HG02798 (cell line): ENCODE results near the gene KIF21A.

Experiments
- ATAC-seq: cut with Tn5 transposase; IDR thresholded peaks from one replicate; pipeline ENCODE4 v1.9.1; 2021; ENCODE audit warnings: mild to moderate bottlenecking; ENCODE audit not compliant: unreplicated experiment, poor library complexity

KIF21A gene

DNA sequence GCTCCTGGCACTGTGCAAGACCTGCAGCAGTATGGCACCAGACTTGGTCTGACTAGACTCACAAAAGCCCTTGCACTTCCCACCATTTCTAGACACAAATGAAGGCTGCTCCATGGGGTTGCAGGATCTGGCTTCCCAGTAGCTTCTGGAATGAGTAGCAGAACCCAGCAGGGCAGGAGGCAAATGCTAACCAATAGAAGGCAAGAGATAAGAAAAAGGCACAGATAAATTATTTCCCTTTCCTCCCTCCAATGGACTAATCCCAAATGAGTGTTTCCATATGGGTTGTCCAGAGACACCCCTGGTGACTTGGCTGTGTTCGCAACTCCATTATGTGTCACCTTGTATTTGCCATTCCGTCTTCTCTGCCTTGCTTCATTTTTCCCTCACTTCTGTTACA lies 49.7 kb downstream of the KIF21A start:
- no peak for ATAC-seq

DNA sequence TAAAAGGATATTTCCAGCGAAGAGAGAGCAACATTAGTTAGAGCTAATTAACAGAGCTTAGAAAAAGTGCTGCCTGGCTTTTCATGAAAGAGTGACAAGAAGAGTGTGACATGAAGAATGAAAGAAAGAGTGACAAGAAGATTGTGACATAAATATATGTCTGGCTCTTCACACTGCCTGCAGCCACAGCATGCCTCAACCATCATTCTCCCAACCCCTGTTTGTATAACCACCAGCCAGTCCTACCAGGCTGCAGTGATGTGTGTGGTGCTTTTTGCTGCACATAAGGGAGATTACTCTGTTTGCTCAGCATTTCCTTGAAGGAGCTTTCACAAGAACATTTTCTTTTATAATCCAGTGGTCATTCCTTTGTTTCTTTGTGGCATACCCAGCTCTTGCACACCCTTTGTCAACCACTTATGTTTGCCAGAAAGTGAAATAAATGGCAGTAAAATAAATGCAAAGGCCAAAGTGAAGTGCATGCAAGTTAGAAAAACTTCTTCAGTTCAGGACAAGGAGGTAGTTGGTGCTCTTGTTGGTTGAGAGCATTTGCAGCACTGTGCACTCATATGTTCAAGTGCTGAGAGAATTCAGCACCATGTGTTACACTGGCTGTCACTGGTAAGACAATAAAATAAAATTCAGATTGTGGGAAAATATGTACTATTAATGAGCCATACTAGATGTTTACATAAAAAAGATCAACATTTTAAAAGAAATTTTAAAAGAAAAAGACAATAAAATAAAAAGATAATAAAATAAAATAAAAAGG lies 50.6 kb downstream of the KIF21A start:
- no peak for ATAC-seq

DNA sequence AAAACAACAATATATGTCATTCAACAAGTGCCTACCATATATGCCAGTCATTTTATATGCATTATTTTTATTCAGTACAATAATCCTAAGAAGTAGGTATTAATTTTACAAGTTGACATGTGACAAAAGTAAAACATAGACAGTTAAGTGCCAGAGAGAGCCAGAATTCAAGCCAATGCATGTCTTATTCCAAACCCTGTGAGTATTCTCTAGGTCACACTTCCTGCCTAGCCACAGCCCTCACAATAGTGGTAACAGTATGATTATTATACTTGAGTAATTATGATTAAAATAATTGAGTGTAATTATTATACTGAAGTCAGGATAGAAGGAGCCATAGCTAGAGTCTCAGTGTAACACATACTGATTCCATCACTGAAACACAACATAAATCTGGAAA lies 52.2 kb downstream of the KIF21A start:
- ATAC-seq: no peak

DNA sequence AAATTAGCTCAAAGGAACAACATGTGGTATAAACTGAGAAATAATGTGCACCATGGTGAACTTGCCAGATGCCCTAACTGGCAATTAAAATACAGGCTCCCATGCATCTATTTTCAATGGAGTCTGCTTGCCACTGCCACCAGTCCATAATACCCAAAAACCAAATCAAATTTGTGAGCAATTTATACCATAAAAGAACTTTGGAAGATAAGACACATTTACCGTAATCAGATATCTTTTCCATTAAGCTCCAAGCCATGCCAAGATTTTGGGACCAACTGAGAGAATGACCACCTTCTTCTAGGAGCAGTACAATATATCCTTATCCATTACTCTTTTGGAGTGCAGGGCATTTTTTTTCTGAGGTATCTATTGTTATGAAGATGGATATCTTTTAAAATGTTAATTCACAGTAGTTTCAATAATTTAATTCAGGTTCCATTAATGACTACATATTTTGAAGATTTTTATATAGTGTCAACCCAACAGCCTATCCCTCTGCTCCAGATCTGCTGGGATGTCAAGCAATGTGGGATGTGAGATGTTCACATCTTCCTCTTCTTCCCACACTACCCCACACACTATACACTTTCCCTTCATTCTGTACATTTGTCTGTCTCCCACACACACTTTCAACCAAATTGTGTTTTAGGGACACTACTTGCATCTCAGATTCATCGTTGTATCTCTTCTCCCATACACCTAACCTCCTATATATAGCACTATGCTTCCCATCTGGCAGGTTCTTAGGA lies 53.3 kb downstream of the KIF21A start:
- ATAC-seq: no peak

DNA sequence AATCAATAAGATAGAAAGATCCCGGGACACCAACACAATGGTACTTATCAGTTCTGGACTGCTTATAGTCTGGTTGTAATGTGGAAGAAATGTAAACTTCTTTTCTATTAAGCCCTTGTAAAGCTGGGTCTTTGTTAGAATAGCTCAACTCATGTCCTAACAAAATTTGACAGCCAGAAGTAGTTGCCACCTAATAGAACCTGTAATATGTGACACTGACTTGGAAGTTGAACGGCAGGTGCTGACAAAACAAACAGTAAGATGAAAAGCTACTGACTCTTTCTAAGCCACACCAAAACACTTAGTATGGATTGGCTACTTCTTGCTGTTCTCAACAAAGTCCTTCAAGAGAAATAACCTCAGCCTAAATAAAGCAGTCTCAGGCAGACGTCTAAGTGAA lies 56.6 kb downstream of the KIF21A start:
- ATAC-seq: no peak

DNA sequence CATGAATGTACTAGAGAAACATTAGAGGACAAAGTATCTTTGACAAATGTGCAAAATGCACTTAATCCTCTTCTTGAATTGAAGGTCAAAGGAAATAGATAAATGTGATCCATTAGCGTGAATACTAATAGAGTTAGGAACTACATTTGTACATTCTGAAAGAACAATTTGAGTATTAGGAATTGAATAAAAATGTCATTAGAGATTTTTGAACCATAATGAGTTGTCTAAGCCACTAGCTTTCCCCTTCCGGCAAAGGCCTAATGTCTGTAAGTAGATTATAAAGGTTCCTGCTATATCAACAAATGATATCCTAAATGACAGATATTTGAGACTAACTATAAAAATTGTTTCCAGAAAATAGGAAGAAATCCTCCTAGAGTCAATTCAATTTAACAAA lies 59.8 kb downstream of the KIF21A start:
- no peak for ATAC-seq

DNA sequence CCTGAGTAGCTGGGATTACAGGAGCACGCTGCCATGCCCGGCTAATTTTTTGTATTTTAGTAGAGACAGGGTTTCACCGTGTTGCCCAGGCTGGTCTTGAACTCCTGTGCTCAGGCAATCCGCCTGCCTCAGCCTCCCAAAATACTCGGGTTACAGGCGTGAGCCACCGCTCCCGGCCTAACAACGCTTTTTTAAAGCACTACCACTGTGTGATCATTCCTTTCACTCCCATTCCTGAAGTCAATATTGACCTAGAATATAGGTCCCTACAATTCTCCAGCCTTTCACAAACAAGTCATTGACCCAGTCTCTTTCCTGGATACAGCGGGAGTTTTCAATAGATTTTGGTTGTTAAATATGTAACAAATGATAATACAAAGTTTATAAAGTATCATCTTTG lies 62.8 kb downstream of the KIF21A start:
- ATAC-seq: no peak

DNA sequence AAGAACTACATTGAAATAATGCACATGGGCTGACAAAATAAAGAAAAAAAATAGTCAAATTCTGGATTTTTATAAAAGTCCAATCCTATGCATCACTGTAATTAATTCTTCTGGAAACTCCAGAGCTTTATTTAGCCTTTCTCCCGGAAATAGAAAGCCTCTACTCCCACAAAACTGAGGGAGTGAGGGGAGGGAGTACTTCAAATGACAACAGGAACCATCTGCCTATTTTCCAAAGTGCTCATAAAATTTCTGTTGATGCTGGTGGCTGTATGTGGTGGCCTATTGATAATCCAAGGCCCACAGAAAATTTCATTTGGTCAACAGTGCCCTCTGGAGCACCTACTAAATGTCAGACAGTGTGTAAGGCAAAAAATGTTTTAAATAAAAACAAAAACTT lies 64.6 kb downstream of the KIF21A start:
- no peak for ATAC-seq

DNA sequence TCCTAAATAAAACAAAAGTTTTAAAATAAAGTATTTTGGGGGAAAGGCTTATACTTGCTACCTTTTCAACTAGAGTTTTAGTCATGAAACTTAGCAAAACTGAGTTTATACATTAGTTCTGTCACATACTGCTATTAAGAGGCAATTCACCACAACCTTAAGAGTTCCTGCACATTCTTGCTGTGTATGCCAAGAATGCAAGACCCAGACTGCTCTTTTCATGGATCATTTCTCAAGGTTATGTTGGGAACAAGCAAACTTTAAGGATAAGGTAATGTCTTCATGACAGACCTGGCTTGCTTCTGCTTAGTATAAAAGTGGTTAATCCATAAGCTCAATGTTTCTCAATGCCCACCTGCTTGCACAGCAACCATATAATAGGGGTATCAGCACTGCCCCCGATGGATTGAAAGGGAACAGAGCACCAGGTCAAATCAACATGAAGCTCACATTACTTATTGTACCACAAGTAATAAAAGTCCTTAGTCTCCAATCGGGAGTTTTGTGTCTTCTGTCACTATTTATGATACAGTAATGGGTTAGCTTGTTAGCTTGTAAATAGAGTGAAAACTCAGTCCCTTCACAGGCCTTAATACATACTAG lies 67.6 kb downstream of the KIF21A start:
- no peak for ATAC-seq

DNA sequence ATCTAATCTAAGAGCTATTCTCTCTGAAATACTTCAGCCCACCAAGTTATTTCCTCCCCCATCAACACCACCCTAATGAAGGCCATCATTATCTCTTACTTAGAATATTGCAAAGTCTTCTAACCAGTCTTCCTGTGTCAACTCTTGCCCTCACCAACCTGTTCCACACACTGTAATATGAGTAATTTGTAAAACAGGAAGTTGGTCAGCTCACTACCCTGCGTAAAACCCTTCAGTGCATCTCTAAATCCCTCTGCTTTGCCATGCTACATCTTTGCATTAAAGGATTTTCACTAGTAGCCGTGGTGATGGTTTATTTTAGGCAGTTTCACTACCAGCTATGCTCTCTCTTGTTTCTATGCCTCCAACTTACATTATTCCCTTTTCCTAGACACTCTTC lies 70.0 kb downstream of the KIF21A start:
- peak; percentile 89 for ATAC-seq

DNA sequence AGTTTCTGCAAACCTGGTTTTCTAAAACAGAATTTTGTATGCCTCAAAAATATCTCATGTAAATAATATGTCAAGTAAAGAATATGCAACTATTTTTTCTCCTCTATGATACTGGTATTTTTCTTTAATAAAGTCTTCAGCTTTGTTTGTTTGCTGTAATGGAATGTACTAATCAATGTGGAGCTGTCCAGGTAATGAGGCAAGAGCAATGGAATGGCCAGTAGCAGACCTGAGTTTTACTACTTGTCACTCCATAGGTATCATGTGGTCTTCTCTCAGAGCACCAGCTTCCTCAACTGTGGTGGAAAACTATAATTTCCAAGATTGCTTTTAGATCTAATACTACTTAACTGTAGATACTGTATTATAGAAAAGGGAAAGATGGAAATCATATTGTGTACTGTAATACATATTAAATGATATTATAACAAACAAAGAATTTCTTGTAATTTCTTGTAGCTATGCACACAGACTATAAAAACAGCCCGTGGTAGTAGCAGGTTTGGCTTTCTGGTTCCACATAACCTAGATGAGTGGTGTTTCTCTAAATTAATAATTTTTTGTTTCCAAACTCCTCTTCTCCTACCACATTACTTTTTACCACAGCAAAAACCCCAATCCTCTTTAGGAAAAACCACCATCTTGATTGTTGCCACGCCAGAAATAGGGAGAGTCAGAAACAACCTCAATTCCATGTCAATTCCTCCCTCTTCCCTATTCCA lies 70.6 kb downstream of the KIF21A start:
- no peak for ATAC-seq

DNA sequence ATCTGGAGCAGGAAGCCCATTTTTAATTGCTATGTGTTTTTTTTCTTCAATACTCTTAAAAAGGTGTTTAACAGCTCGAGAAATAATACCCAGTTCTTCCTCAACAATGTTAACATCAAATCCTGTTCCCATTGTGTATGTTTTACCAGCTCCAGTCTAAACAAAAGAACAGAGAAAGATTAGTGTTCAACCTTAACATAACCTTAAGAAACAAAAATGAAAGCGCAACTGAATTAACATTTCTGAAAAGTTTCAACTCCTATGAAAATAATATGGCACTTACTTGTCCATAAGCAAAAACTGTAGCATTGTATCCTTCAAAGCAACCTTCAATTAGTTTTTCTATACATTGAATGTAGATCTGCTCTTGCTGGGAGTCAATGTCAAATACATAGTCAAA lies 73.2 kb downstream of the KIF21A start:
- ATAC-seq: peak; percentile 42

DNA sequence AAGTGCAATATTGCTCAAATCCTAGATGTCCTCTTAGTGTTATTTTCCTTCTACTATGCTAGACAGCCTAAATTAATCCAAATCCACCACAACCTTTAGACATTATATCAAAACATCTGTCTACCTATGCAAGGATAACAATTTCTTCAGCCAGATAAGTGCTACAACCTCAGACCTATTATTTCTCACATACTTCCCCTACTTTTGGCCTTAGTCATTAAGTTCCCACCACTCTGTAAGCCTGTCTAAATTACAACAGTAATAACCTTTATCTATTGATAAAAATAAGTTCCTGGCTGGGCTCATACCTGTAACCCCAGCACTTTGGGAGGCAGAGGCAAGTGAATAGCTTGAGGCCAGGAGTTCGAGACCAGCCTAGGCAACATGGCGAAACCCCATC lies 74.0 kb downstream of the KIF21A start:
- ATAC-seq: no peak

DNA sequence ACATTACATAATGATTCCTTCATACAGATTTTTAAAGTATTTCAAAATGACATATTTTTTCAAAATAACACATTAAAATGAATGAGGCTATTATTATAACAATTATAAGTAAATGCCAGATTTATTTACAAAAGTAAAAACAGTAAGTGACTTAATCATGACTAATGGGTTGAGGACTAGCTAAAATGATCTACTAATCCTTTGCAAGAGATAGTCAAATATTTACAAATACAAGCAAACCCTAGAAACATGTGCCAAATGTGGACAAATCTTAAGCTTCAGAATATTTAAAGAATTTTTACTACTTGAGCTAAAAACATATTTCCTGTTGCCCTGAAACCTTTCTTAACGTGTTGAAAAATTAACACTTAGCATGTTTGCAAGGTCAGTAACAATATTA lies 74.8 kb downstream of the KIF21A start:
- ATAC-seq: no peak

DNA sequence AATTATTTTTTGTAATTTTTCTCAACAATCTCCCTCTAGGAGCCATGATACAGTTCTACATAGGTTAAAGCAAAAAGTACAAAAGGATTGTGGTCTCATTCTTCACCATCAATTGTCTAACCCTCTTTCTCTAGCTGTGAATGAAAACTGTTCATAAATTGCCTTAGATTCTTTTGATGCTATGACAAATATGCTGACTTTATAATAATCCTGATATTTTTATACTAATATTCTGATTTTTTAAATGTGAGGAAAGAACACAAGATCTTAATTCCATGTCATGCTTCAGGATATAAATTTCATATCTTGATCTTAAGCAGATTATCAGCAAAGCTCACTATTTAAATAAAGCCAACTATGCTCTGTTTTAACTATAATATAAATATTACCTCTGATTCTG lies 75.4 kb downstream of the KIF21A start:
- ATAC-seq: no peak

DNA sequence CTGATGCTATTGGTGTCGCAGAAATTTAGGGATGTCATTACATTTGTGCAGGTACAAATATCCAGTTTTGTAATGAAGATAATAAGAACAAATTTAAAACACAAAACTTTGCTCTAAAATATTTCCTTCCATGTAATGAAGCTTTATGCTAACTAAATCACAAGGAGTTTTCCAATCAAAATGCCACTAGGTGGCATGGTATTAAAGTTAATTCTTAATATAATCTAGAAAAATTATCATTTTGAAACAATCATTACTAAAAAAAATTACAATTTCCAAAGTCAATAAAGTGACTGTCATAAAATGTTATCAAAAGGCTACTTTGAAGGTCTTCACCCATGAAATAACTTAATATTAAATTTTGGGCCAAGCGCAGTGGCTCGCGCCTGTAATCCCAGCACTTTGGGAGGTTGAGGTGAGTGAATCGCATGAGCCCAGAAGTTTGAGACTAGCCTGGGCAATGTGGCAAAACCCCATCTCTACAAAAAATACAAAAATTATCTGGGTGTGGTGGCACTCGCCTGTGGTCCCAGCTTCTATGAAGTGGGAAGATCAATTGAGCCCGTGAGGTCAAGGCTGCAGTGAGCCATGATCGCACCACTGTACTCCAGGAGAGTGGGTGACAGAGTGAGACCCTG lies 77.4 kb downstream of the KIF21A start:
- ATAC-seq: no peak

DNA sequence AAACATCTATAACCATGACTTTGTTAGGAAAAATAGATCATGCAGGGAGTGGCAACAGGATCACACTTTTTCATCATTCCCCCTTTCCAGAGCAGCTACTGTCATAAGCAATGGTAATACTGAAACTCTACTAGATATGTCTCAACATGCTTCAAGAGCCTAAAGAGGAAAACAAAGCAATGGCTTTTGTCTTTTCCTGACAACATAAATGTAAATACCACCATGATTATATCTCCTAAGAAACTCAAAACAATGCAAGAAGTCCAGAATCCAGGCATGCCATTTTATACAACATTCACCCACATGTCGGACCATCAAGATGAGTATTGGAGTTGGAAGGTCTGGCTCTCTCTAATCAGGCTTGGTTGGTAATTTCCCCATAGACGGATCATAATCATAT lies 78.7 kb downstream of the KIF21A start:
- ATAC-seq: no peak

DNA sequence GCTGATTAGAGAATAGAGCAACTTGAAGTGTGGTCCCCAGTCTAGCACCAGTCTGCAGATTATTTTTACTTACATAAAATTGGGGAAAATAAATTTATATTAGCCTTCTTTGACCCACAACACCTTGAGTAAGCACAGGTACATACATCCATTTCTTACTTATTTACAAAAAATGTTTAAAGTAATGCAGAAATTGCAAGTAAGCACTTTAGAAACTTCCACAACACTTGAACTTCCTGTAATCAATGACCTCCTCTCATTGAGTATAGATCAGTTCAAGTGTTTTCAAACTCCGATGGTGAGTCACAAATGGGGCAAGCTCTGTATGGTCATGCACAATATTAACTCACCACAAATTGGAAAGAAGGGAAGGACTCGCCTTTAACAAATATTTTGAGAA lies 83.3 kb downstream of the KIF21A start:
- ATAC-seq: no peak

DNA sequence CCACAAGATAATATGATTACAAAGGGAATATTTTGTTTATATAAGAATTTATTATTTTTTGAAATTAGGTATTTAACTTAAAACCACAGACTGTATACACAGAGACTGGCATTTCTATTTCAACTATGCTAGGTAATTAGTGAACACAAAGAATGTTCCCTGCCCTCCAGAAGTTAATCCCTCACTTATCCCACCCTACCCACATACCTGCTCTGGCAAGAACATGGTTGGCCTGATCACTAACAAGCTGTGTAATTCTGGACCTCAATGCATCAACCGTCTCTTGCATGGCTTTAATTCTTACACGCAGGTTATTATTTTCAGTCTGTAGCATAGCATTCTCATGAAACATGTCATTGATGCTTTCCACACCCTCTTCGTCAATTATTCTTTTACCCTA lies 85.9 kb downstream of the KIF21A start:
- no peak for ATAC-seq

DNA sequence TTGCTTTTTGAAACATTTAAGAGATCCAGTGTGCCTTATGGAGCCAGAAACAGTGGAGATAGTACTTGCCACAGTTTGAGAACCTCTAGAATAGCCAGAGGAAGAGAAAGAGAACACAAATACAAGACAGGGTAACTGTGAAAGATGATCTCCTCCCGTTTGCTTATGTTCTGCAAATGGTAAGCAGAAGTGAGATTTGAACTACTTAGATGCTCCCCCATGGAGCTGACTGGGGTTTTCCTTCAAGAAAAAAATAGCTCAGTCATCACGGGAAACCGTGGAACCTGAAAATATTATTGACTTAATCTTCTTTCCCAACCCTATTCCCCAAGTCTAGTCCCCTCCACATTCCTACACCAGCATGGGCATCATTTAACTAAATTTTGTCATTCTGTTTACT lies 87.1 kb downstream of the KIF21A start:
- ATAC-seq: no peak

DNA sequence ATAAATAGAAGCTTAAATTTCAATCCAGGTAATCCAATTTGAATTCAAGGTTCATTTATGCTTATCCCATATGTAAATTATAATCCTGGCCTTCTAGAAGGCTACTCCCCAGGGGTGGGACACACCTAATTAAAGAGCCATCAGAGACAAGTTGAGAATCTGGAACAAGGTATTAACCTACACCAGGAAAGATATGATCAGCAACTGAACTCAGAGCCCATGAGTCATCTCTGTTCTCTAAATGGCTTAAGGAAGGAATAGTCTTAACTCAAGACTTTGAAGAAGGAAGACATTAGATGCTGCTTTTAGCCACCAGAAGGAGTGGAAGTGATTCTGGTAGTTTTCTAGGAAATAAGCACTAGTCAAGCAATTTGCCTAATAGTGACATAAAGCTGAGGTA lies 88.0 kb downstream of the KIF21A start:
- no peak for ATAC-seq
